HUES48 (cell line): ENCODE data around the gene HAGH.
"Not testable (repeated sequence)": the region's sequence is repeated elsewhere in the genome, so short reads cannot be mapped to it uniquely, and the experiment has no call there.

Experiments used
- H3K27ac ChIP-seq: one replicate; pipeline ENCODE4 v1.7.0; 2013; ENCODE audit warnings: low read depth, low read length, inconsistent platforms
- H3K27me3 ChIP-seq: 2 replicates; pipeline ENCODE4 v1.6.1; 2013; ENCODE audit warnings: mild to moderate bottlenecking, low read length; ENCODE audit not compliant: control insufficient read depth, insufficient read depth
- H3K36me3 ChIP-seq: 2 replicates; pipeline ENCODE4 v1.6.1; 2013; ENCODE audit warnings: low read length; ENCODE audit not compliant: control insufficient read depth, insufficient read depth
- H3K4me1 ChIP-seq: 2 replicates; pipeline ENCODE4 v1.6.1; 2013; ENCODE audit warnings: mild to moderate bottlenecking, low read length; ENCODE audit not compliant: control insufficient read depth, insufficient read depth
- H3K4me3 ChIP-seq: 2 replicates; pipeline ENCODE4 v1.5.1; 2013; ENCODE audit warnings: mild to moderate bottlenecking, low read depth, low read length
- H3K9ac ChIP-seq: 2 replicates; pipeline ENCODE4 v1.6.1; 2013; ENCODE audit warnings: mild to moderate bottlenecking, low read depth, low read length, moderate library complexity
- H3K9me3 ChIP-seq: 2 replicates; pipeline ENCODE4 v1.6.1; 2013; ENCODE audit warnings: low read length; ENCODE audit not compliant: control insufficient read depth, insufficient read depth

HAGH gene

GRCh38 chr16:1826691-1827573 lies at the start of gene HAGH, which contains the start of gene FAHD1:
HAGH (minus strand) TSS chr16:1826825; CDS start chr16:1826787, 38 bp downstream.
FAHD1 (plus strand) TSS chr16:1827206; CDS start chr16:1827239, 33 bp downstream.
- peak within 1 kb of the TSS; percentile 79 for H3K9ac ChIP-seq
- peak within 1 kb of the TSS; percentile 95 for H3K4me3 ChIP-seq
- peak within 1 kb of the TSS; percentile 84 for H3K27ac ChIP-seq
- H3K9me3 ChIP-seq: no peaks in the 10 kb centered on the region
- peaks cover 14% of the 10 kb centered on the region; the same call in 1 of the 2 replicates for H3K36me3 ChIP-seq
- H3K4me1 ChIP-seq: peaks cover 6% of the 10 kb centered on the region; the same call in 1 of the 2 replicates
- H3K27me3 ChIP-seq: no peaks in the 10 kb centered on the region

GRCh38 chr16:1876066-1876465 lies 49.4 kb upstream of the HAGH start:
- H3K9me3 ChIP-seq, H3K36me3 ChIP-seq, H3K27ac ChIP-seq, H3K9ac ChIP-seq, H3K4me3 ChIP-seq, H3K4me1 ChIP-seq: not testable (repeated sequence)
- peaks cover 15% of the 10 kb centered on the region for H3K27me3 ChIP-seq

GRCh38 chr16:1874854-1875253 lies 48.2 kb upstream of the HAGH start:
- Histone ChIP-seq H3K36me3 (no peaks in the 10 kb centered on the region), H3K27me3 (peaks cover 15% of the 10 kb centered on the region), H3K4me3 (no peak overlapping the region), H3K9me3 (no peaks in the 10 kb centered on the region), H3K4me1 (no peaks in the 10 kb centered on the region), H3K27ac (no peak overlapping the region), H3K9ac (no peak overlapping the region)

GRCh38 chr16:1871974-1872635 lies 45.5 kb upstream of the HAGH start, which contains the start of gene MEIOB:
MEIOB (minus strand) TSS chr16:1872164; CDS start chr16:1868175, 3,989 bp downstream.
- H3K36me3 ChIP-seq: no peaks in the 10 kb centered on the region
- H3K27me3 ChIP-seq: peaks cover 15% of the 10 kb centered on the region
- H3K4me3 ChIP-seq: peak within 1 kb of the TSS; percentile 61
- H3K27ac ChIP-seq: no peak within 1 kb of the TSS
- no peaks in the 10 kb centered on the region for H3K9me3 ChIP-seq
- no peak within 1 kb of the TSS for H3K9ac ChIP-seq
- no peaks in the 10 kb centered on the region for H3K4me1 ChIP-seq

GRCh38 chr16:1870365-1871082 lies 43.9 kb upstream of the HAGH start:
- no peaks in the 10 kb centered on the region for H3K4me1 ChIP-seq
- H3K9ac ChIP-seq: no peak overlapping the region
- H3K27ac ChIP-seq: no peak overlapping the region
- H3K9me3 ChIP-seq: no peaks in the 10 kb centered on the region
- no peak overlapping the region for H3K4me3 ChIP-seq
- H3K36me3 ChIP-seq: no peaks in the 10 kb centered on the region
- H3K27me3 ChIP-seq: peaks cover 15% of the 10 kb centered on the region

- no peaks in the 10 kb centered on the region for H3K27me3 ChIP-seq
- no peaks in the 10 kb centered on the region for H3K9me3 ChIP-seq
- no peaks in the 10 kb centered on the region for H3K36me3 ChIP-seq
- H3K4me1 ChIP-seq: no peaks in the 10 kb centered on the region
- H3K9ac ChIP-seq: no peak overlapping the region
- no peak overlapping the region for H3K4me3 ChIP-seq
- H3K27ac ChIP-seq: no peak overlapping the region
Measured at GRCh38 chr16:1865902-1866690, 39.5 kb upstream of the HAGH start.

GRCh38 chr16:1863681-1864460 lies 37.2 kb upstream of the HAGH start:
- Histone ChIP-seq H3K36me3 (no peaks in the 10 kb centered on the region), H3K27ac (no peak overlapping the region), H3K27me3 (peaks cover 9% of the 10 kb centered on the region; the same call in 1 of the 2 replicates), H3K9ac (no peak overlapping the region), H3K9me3 (no peaks in the 10 kb centered on the region), H3K4me3 (no peak overlapping the region), H3K4me1 (no peaks in the 10 kb centered on the region)

- Histone ChIP-seq H3K4me3 (no peak overlapping the region), H3K27ac (no peak overlapping the region), H3K9ac (no peak overlapping the region), H3K9me3 (no peaks in the 10 kb centered on the region), H3K36me3 (no peaks in the 10 kb centered on the region), H3K4me1 (no peaks in the 10 kb centered on the region), H3K27me3 (peaks cover 23% of the 10 kb centered on the region; the same call in 1 of the 2 replicates)
Measured at GRCh38 chr16:1862394-1862793, 35.8 kb upstream of the HAGH start.

- Histone ChIP-seq H3K9ac (no peak overlapping the region), H3K27ac (no peak overlapping the region), H3K27me3 (peaks cover 29% of the 10 kb centered on the region), H3K9me3 (no peaks in the 10 kb centered on the region), H3K4me3 (no peak overlapping the region), H3K36me3 (no peaks in the 10 kb centered on the region), H3K4me1 (no peaks in the 10 kb centered on the region)
Measured at GRCh38 chr16:1861730-1862129, 35.1 kb upstream of the HAGH start.
